Glomerular visceral epithelial cell (primary cell): ENCODE data around the gene TAS2R41.

Source experiments
- DNase-seq: peaks from one replicate; pipeline ENCODE4 v3.0.0-alpha.2; 2016; ENCODE audit errors: extremely low spot score

TAS2R41 gene

DNA sequence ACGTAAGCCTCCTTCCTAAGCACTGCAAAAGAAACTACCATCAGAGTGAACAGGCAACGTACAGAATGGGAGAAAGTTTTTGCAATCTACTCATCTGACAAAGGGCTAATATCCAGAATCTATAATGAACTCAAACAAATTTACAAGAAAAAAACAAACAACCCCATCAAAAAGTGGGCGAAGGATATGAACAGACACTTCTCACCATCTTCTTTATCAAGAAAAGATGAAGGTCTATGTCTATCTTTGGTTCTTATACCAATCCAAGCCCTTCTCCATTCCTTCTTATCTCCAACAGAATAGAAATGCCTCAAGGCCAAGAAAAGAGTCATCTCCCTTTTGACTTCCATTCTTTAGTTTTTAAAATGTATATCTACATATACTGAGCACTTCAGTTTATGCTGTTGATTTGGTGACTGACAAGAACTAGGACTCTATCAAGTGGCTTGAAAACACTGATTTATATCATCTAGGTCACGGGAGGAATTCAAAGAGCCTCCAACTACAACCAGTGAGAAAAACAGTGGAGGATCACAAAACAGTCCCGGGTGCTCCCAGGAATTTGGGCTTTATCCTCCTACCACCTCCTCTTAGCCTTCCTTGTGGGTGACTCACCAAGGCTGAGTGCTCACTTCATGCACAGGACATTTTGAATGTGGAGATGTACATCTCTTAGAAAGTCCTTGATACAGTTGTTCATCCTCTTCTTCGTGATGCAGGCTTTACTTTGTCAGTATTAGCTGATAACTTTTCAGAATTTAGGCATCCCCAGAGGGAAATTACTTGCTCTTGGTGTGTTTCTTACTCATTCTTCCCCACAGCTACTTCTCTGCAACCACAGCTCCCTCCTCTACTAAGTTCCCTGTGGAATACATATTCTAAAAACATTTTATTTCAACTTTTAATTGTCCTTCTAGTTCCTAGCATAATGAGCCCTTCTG, 15.4 kb downstream of the TAS2R41 start:
- DNase-seq = no peak

DNA sequence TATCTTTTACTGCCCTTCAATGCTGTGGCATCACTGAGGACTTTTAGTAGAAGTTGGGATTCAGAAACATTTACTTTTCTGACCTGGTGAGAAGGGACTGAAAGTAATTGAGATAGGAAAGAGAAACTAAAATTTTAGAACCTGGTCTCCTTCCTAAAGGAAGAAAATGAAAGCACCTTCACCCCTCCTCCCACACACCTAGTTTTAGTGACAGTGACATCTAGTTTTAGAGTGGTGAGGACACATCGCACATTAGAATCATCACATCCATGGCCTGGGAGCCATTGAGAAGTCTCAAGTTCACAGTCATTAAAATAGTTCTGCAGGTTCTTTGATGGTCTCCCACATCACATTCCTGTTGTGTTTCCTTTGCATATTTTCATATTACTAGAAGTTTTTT, 16.1 kb downstream of the TAS2R41 start:
- no peak for DNase-seq

- no peak for DNase-seq
Observed at GRCh38 chr7:143494622-143495021, 16.9 kb downstream of the TAS2R41 start.

GRCh38 chr7:143495851-143496250, 18.2 kb downstream of the TAS2R41 start:
- no peak for DNase-seq

- no peak for DNase-seq
Observed at GRCh38 chr7:143496263-143496662, 18.6 kb downstream of the TAS2R41 start.

DNA sequence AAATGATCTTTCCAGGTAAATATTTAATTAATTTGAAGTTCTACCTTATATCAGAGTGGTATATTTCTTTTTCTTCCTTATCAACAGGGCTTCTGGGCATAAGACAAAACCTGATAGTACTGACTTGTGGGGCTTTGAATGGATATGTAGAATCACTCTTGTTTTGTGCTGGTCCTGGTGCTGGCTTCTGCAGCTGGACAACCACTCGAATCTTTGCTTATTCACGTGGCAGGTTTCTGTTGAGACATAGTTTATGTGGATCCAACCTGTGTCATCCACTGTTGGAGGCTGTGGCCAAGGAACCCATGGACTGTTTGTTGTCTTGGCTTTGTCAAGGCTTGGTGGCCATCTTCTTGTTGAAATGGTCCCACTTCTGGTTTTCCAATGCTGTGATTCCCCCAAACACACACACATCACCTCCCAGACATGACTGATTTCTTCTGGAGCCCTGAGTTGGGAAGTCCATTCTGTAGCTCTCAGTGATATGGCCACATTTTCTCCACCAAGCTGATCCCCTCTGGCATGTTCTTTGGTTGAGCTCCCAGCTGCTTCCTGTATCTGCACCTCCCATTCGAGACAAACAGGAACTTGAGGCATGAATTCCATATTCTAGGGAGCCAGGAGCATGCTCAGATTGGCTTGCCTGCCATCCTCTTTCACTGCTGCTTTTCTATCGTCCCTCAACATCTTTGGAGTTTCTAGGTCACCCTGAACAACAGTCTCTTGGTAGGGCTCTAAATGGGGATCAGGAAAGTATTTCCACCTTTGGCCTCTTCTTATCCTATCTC, 19.5 kb downstream of the TAS2R41 start:
- DNase-seq = no peak

DNA sequence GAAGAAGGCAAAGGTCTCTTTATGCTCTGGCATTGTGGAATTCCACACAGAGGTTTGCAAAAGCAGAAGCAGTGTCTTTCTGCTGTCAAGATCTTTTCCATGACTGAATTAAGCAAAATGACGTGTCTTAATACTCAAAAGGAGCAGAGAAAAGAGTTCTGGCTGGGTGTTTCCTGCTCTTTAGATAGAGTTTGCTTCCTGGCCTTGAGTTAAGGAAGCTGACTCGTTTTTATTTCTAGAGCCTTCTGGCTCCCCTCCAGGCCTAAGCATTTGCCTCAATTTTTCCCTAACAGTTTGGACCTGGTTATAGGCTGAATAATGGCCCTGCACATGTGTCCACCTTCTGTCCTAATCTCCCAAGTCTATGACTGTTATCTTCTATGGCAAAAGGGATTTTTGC, 21.6 kb downstream of the TAS2R41 start:
- DNase-seq = no peak

- no peak for DNase-seq
Observed at GRCh38 chr7:143499743-143500348, 22.2 kb downstream of the TAS2R41 start.

GRCh38 chr7:143503261-143503660, 25.6 kb downstream of the TAS2R41 start:
- no peak for DNase-seq

- no peak for DNase-seq
Observed at GRCh38 chr7:143504215-143504936, 26.7 kb downstream of the TAS2R41 start.

GRCh38 chr7:143504937-143505297, 27.2 kb downstream of the TAS2R41 start:
- no peak for DNase-seq

GRCh38 chr7:143505838-143506237, 28.2 kb downstream of the TAS2R41 start:
- no peak for DNase-seq

- no peak for DNase-seq
Observed at GRCh38 chr7:143507094-143507518, 29.4 kb downstream of the TAS2R41 start.

GRCh38 chr7:143507534-143508055, 29.9 kb downstream of the TAS2R41 start:
- DNase-seq = no peak

DNA sequence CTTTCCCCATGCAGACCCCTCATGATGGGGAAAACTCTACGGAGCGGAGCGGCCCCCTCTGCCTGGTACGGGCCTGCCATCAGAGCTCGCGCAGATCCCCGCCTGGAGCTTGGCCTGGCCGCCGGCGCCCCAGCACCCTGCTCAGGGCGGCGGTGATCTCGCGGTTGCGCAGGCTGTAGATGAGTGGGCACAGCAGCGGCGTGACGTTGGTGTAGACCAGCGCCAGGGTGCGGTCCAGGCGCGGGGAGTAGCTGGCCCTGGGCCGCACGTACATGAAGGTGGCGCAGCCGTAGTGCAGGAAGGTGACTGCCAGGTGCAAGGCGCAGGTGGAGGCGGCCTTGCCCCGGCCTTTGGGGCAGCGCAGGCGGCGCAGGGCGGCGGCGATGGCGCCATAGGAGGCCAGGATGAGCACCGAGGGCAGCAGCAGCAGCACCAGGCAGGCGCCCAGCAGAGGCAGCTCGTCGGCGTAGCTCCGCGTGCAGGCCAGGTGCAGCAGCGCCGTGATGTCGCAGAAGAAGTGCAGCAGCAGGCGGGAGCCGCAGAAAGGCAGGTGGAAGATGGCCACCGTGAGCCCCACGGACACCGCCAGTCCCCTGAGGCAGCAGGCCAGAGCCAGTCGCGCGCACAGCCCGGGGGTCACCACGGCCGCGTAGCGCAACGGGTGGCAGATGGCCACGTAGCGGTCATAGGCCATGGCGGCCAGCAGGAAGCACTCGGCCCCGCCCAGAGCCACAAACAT, 33.4 kb downstream of the TAS2R41 start:
- no peak for DNase-seq

- no peak for DNase-seq
Observed at GRCh38 chr7:143511593-143512047, 33.9 kb downstream of the TAS2R41 start.

- no peak for DNase-seq
Observed at GRCh38 chr7:143512488-143513340, 35.0 kb downstream of the TAS2R41 start.

GRCh38 chr7:143514487-143514886, 36.8 kb downstream of the TAS2R41 start:
- no peak for DNase-seq

DNA sequence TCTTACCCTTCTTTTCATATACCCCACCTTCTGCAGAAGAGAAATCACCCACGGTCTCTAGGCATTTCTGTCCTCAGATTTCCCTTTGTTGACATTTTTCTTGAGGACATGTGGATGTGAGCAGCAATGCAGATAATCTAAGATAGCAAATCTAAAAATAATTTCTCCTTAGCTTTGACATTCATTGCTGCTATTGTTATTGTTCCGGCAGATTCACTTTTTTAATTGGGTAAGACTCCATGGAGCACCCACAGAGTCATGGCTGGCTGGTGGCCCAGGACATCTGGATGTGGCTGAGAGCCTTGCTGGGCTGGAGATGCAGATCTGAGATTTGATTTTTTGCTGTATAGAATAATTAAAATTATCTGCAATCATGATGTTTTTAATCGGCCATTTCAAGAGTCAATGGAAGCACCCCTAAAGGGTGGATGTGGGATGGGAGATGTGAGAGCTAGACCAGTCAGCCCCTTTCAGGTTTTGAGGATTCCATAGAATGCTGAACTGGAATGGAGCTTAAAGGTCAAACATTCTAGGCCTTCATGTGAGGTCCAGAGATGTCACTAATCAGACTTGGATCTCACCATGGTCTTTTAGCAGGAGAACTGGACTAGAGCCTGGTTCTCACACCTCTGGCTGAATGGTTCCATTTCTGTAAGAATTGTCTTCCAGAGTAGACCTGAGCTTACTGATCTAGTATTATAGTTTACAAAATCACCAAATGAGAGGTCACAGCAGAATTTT, 37.5 kb downstream of the TAS2R41 start:
- DNase-seq = no peak
